Inferior parietal cortex (tissue), 1 donor: ENCODE results near the gene MFAP1.

Source experiments
- DNase-seq: peaks from one replicate; pipeline ENCODE4 v3.0.0-alpha.2; 2016; ENCODE audit errors: extremely low spot score

Gene MFAP1

DNA sequence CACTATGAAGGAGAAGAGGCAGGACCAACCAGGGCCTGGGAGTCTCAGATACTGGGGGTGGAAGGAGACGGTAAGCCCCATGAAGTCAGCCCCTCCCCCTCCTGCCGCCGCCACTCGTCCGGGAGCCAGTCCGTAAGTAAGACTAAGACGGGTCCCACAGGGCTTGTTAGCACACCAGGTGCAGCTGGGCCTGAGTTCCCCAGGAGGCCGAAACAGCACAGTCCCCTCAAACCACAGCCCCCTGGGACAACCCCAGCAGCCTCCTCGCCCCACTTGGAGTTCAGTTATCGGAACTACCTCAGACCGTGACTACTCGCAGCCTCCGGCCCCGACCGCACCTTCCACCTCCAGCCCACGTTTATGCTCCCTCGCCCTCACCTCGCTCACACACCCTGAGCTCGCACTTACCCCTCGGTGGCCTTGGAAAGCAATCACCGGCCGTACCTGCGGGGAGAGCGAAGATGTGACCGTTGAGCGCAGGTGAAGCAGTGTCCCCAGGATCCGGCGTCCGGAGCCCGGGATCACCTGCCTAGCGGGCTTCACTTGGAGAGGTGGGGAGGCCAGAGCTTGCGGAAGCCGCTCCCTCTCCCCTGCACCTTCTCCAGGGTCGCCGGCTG is 48.3 kb downstream of the MFAP1 start:
- DNase-seq: no peak

GRCh38 chr15:43775411-43775965 is 49.0 kb downstream of the MFAP1 start:
- DNase-seq: no peak

DNA sequence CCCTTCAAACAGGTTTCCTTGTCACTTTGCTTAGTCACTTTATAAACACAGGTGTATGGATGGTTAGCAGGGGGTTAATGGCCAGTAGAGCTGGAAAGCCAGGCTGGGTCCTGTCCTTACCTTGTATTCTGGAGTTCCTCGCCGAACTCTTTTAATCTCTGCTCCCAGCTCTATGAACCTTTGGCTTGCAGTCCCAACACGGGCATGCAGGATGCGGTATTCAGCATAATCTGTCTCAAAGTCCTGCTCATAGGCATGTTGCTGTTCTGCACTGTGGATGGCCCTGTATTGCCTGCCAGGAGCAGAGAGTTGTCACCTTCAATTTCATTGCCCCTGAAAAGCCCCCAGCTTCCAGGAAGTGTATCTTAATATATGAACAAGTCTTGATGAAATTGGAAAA is 50.4 kb downstream of the MFAP1 start:
- DNase-seq: no peak

DNA sequence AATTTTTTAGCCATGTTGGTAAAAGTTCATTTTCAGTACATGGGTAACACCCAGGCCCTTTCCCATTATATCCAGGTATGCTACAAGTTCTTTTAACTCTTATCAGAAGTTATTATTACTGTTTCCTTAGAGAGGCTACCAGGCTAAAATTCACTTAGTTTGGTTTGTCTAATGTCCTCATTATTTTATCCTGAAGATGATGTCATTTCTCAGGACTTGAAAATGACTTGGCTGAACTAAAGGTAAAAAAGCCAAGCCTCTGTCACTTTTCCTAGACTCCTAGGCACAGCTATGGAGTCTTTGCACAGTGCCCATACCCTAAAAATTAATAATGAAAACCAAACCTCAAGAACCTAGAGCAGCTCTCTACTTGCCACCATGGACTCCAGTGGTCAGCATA is 51.9 kb downstream of the MFAP1 start:
- no peak for DNase-seq

DNA sequence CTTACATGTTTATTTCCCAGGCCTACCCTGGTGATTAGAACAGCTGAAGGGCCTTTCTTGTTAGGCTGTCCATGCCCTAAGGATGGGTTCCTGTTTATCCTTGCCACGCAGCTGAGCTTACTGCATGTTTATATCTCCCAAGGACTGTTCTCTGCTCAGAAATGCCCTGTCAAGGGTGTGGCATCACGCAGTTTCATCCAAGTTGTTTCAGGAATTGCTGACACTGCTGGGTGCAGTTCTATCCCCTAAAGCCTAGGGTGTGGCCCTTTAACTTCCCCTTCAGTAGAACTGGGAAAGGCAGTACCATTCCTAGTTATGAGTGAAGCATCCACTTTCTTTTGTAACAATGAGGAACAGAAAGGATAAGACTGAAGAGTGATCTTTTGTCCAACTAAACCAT is 52.7 kb downstream of the MFAP1 start:
- no peak for DNase-seq

GRCh38 chr15:43769584-43770228 is 54.8 kb downstream of the MFAP1 start:
- DNase-seq: peak; percentile 76

DNA sequence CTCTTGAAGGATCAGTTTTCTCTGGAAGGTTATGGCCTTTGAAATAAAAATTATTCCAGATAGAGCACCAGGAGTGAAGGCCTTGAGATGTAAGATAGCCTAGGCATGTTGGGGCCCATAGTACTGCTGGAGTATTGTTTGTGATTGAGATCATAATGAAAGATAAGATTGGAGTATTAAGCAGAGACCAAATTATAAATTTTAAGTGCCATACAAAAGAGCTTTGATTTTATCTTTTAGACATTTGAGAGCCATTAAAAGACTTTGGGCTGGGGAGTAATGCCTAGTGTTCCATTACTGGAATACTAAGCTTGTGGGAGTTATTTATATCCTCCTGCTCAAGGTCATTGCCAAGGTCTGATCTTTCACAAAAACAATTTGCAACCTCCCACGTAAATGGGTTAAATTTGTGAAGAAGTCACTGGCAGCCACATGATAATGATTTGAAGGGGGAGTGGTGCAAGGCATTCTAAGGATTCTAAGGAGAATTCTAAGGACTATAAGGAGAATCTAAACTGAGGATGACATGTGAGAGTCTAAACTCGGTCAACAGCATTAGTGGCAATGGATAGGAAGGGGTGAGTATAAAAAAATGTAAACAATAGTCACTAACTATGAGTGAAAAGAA is 60.6 kb downstream of the MFAP1 start:
- DNase-seq: no peak

GRCh38 chr15:43762824-43763223 is 61.7 kb downstream of the MFAP1 start:
- DNase-seq: no peak
